Lung (tissue), 12 donors: Measurements from ENCODE around the gene CLEC1A. TPM values are rescaled to one million over a fixed set of nuclear protein-coding genes. Genes with fewer than 3 reads are reported as not detected.

ENCODE experiments used
- ATAC-seq: fragments of 200-7000 bp; cut with Tn5 transposase; one replicate; pipeline ENCODE4 v1.9.1; 2020; ENCODE audit warnings: moderate number of reproducible peaks; ENCODE audit not compliant: insufficient read depth, low FRiP score
- DNase-seq, 3 donors: peaks; one replicate each; pipeline ENCODE4 v3.0.0-alpha.2; 2013 to 2017
- H3K27ac ChIP-seq, 2 donors: one replicate each; pipeline ENCODE4 v1.5.1; 2013; ENCODE audit warnings: mild to moderate bottlenecking in 2 of 2, moderate library complexity in 2 of 2, control low read depth in 1 of 2, inconsistent platforms in 1 of 2, low read depth in 1 of 2, low read length in 1 of 2
- H3K27me3 ChIP-seq, 3 donors: one replicate each; pipeline ENCODE4 v1.5.1; 2013; ENCODE audit warnings: low read length in 2 of 3; ENCODE audit not compliant: control insufficient read depth in 3 of 3, insufficient read depth in 3 of 3
- H3K36me3 ChIP-seq, 4 donors: one replicate each; pipeline ENCODE4 v1.5.1; 2013; ENCODE audit warnings: low read length in 4 of 4, mild to moderate bottlenecking in 1 of 4, moderate library complexity in 1 of 4; ENCODE audit not compliant: control insufficient read depth in 4 of 4, insufficient read depth in 4 of 4
- H3K4me1 ChIP-seq, 5 donors: one replicate each; pipeline ENCODE4 v1.5.1; 2013; ENCODE audit warnings: low read length in 5 of 5, mild to moderate bottlenecking in 2 of 5, moderate library complexity in 1 of 5; ENCODE audit not compliant: control insufficient read depth in 5 of 5, insufficient read depth in 5 of 5
- H3K4me3 ChIP-seq: one replicate; pipeline ENCODE4 v1.5.1; 2013; ENCODE audit warnings: mild to moderate bottlenecking, control low read depth, moderate library complexity
- H3K9ac ChIP-seq, 2 donors: one replicate each; pipeline ENCODE4 v1.5.1; 2013; ENCODE audit warnings: low read length in 2 of 2, control low read depth in 1 of 2; ENCODE audit not compliant: insufficient read depth in 1 of 2
- H3K9me3 ChIP-seq, 4 donors: one replicate each; pipeline ENCODE4 v1.5.1; 2013; ENCODE audit warnings: low read length in 3 of 4, mild to moderate bottlenecking in 1 of 4, moderate library complexity in 1 of 4; ENCODE audit not compliant: control insufficient read depth in 4 of 4, insufficient read depth in 3 of 4
- CTCF ChIP-seq: IDR thresholded peaks from 2 replicates; pipeline ENCODE4 v1.5.1; 2012; ENCODE audit warnings: mild to moderate bottlenecking; ENCODE audit errors: control extremely low read depth, extremely low read depth
- WGBS, 2 donors: extraction: QIAGEN DNeasy Blood & Tissue Kit; methylation state at CpG; one replicate each; pipeline ENCODE4 v1.1.7; 2013; 5-methylcytosine and 5-hydroxymethylcytosine counted together
- polyA plus RNA-seq, 2 donors: library from polyadenylated mRNA; stranded (reverse); fragments of 200-250 nt; gene quantifications; one replicate each; pipeline ENCODE4 v1.2.1, GENCODE V29; 2013
- total RNA-seq, 2 donors: library from RNA; depleted of rRNA in 1 of 2; stranded (reverse); fragments of >200 nt in 1 of 2; gene quantifications; one replicate each; pipeline ENCODE4 v1.2.1, GENCODE V29; 2014 to 2021
- donor health status: control.
- donor health status: control.
- donor health status: Bipolar disorder and iron deficiency.
- donor health status: healthy.
- donor health status: DM: yes; HTN: yes; CAD: no.

Gene CLEC1A
- total and polyA plus RNA-seq, 4 donors = 6.8 to 18.7 (median 8.9) TPM

DNA sequence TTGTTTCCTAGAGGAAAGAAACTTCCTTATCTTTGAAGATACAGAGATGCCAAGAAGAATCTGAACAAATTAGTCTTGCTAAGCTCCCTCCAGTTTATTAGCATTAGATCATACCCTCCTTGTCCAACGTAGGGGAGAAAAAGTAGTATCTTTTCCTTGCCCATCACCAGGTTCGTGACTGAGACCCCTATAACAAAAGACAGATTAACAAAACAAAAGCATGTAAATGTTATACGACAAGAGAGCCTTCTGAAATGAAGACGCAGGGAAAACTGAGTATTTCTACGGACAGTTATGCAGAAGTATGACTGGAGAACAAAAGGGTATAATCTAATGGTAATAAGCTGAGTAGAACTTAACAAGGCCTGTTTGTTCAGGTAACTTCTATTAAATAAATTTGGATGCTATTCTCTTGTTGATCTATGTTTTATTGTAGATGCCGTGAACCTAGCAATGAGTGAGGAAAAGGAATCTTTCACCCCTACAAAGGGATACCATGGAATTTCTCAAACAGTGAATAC is 34.1 kb upstream of the CLEC1A start:
- Histone ChIP-seq H3K9me3 (no peaks in the 10 kb centered on the region), H3K4me3 (no peak overlapping the region), H3K4me1 (peaks cover 0 to 6% (median 0%) of the 10 kb centered on the region in 5 donors), H3K27ac (no peak overlapping the region), H3K9ac (no peak overlapping the region), H3K36me3 (no peaks in the 10 kb centered on the region), H3K27me3 (no peaks in the 10 kb centered on the region)
- ATAC-seq (no peak), DNase-seq (no peak)
- WGBS, 2 donors = 87 to 88% methylated on average over 6 of the region's 6 CpGs
- TF ChIP-seq CTCF = no peak

- H3K36me3 ChIP-seq = no peaks in the 10 kb centered on the region
- 55 to 67% methylated on average over 2 of the region's 2 CpGs for WGBS, 2 donors
- no peak overlapping the region for H3K4me3 ChIP-seq
- ATAC-seq (no peak), DNase-seq (peak in 2 of 3 donors; percentile 68 to 78)
- H3K27me3 ChIP-seq = no peaks in the 10 kb centered on the region
- H3K27ac ChIP-seq = no peak overlapping the region
- H3K9ac ChIP-seq = no peak overlapping the region
- no peaks in the 10 kb centered on the region for H3K9me3 ChIP-seq
- H3K4me1 ChIP-seq = peaks cover 0 to 6% (median 0%) of the 10 kb centered on the region in 5 donors
- TF ChIP-seq CTCF = no peak
Observed at GRCh38 chr12:10131111-10131690, 32.4 kb upstream of the CLEC1A start.

GRCh38 chr12:10130042-10130441 is 31.3 kb upstream of the CLEC1A start, which contains the start of gene CLEC7A:
TSS of gene CLEC7A (minus strand) at chr12:10130199. CDS start at chr12:10130082, 117 bp downstream.
- no peak within 1 kb of the TSS for H3K9ac ChIP-seq
- H3K9me3 ChIP-seq = no peaks in the 10 kb centered on the region
- 6 to 28% methylated on average over 1 of the region's 1 CpG for WGBS, 2 donors
- DNase-seq (peak in 2 of 3 donors; percentile 27 to 40), ATAC-seq (peak; percentile 36)
- peak within 1 kb of the TSS; percentile 64 to 79 for H3K27ac ChIP-seq
- H3K27me3 ChIP-seq = no peaks in the 10 kb centered on the region
- H3K36me3 ChIP-seq = no peaks in the 10 kb centered on the region
- peaks cover 0 to 6% (median 0%) of the 10 kb centered on the region in 5 donors for H3K4me1 ChIP-seq
- TF ChIP-seq CTCF = no peak
- no peak within 1 kb of the TSS for H3K4me3 ChIP-seq
